ENCODE measurements around the gene PRR3. TPM values are rescaled to one million over a fixed set of nuclear protein-coding genes. Genes with fewer than 3 reads are reported as not detected.
A peak's percentile ranks its signal among the peaks of the same experiment; 100 is the strongest.

PRR3 gene
- polyA plus RNA-seq, 1 donor, result 22.3 TPM

DNA sequence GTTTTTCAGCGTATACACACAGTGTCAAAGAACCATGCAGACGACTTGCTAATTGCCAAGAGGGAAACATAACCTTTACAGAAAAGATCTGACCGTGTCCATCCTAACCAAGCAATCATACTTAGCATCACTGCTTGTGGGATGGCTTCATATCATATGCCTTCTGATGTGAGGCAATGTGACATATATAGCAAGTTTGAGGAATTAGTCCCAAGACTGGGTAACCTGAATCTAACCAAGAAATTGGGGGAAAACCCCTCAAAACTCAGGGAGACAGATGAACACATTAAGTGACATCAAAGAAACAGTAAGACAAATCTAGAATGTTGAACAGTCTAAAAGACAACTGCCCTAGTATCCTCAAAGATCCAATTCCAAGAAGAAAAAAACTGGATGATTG lies 19.2 kb upstream of the PRR3 start:
- DNase-seq, result no peak

DNA sequence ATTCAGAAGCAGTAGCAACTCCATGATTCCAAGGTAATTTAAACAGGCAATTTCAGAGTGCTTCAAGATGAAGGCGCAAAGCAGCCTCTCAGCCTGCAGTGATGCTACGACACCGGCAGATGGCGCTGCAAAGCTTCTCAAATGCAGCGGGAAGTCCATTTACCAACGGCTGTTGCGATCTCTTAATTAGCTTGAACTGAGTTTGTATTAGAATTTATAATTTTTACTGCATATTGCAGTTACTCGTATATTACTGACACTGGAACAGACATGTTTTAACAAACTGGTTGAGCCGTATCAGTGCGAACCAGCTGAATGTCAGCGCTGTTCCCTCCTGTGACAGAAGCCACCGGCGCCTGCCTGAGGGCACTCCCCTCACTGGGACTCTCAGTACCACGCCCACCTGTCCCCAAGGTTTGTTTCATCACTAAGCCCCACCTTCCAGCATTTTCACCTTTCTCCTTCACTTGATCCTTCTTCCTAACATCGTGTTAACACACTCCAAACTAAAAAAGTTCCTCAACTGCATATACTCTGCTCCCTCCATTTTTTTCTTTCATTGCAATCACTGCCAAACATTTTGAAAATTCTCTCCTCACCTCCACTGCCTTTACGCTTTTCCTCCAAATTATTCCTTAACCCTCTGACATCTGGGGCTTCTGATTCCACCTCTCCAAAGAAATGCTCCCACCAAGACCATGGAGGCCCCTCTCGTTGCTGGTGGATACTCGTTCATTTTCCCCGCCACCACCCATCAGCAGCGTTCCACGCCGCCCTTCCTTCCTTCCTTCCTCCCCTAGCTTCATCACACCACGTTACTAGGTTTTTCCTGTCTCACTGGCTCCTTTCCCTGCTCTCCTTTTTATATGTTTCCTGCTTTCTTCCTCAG lies 15.3 kb upstream of the PRR3 start:
- DNase-seq, result peak; percentile 74

DNA sequence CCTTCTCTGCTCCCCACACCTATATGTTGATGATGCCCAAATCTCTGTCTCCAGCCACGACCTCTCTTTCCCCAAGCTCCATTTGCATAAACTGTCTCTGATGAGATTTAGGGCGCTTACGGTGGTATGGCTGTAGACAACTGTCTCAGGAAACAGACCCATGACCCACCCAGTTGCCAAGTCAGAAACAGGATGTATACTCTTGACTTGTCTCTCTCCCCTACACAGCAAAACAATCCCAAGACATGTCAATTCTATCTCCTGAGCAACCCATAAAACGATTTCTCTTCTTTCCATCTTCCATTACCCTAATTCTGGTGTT lies 14.7 kb upstream of the PRR3 start:
- no peak for DNase-seq

DNA sequence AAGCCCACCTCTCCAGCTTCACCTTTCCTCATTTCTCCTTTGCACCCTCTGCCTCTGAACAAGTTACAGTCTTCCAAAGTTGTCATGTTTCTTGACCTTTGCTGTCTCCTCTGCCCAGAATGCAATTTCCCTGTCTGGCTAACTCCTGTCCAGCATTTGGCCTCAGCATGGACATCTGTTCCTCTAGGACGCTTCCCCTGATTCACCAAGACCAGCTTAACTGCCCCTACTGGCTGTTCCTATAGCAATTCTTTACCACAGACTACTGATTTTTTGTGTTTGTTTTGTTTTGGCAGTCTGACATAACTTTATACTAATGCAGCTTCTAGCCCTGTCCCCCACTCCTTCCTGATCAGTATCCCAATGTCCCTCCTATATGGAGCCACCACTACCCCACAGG lies 14.2 kb upstream of the PRR3 start:
- DNase-seq, result no peak

DNA sequence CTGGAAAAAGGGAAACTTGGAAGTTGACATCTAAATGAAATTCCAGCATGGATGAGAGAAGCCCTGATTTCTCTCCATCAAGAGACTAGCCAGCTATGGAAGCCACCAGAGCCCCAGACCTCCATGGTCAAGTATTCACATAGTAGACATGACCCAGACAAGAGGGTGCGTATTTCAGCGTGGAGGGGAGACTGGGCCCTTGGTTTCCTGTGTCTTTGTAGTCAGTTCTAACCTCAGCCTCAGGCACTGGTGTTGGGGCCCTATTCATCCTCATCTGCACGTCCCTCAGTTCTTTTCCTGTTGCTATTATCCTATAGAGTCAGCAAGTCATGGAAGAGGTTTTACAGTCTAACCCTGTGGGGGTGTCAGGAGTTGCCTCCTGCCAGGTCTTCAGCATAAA lies 13.3 kb upstream of the PRR3 start:
- DNase-seq, result no peak

DNA sequence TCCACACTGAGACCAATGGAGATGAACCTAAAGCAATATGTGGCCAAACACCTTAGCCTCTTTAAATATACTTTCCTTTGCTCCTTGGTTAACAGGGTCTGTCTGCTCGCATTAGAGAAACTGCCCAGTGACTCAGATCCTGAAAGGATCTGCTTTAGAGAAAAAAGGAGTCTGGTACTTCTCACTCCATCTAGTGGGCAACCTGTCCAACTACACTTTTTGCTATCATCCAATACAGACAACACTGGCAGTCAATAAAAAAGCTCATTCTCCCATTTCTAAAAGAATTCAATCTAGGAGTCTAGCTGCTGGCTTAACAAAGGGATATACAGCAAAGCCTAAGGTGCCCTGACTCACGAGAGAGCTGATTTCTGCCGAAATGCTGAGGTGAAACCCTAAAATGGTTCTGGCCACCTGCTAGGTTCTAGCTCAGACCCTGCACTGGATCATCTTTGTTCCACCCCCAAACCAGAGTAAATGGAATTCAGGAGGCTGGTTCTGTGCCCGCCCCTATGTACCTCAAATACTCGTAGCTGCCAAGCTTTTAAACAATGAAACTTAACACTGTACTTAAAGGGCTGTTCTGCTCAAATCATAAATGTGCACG lies 12.3 kb upstream of the PRR3 start:
- DNase-seq, result peak; percentile 38

DNA sequence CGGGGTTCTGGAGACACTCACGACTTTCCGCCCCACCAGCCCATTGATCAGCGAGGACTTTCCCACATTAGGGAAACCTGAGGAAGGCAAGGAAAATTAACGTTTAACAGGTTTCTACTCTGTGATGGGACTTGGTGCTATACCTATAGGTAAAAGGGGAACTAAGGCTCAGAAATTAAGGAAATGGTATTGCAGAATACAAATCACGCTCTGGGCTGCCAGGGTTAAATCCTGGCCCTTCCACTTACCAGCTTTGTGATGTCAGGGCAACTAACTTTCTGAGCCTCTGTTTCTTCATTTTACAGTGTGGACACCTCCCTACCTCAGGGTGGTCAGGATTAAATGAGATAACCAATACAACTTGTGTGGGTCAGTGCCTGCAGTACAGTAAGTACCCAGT lies 9.6 kb upstream of the PRR3 start:
- no peak for DNase-seq

DNA sequence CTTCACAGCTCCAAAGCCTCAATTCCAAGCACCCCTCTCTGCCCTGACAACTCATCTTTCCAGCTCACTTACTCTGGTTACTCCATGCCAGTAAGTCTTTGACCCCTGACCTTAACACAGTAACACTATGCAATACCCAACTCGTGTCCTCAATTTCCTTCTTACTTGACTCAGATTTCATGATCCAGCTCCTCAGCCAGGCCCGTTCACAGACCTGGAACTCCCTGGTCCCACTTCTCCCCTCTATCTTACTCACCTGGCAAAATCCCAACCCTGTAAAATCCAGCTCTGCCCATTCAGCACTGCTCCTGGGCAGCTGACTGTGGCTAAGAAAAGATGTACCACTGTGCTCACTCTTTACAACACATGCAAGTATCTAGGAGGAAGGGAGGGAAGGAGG lies 8.7 kb upstream of the PRR3 start:
- no peak for DNase-seq

DNA sequence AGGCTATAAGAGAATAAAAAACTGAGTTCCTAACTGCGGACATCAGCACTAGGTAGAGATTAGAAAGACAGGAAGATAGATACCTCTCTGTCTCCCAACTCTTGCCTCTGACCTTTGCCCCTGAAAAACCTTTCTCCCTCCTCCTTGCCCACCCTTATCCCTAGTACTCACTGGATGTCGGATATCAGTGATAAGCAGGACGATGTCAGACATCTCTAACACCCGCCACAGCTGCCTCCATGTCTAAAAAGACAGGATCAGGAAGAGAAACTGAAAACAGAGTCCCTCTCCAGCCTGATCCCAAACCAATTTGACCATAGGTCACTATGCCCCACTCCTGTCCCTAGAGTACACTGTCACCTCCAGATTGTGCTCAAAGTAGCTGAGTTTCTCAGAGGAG lies 2.7 kb upstream of the PRR3 start:
- no peak for DNase-seq

DNA sequence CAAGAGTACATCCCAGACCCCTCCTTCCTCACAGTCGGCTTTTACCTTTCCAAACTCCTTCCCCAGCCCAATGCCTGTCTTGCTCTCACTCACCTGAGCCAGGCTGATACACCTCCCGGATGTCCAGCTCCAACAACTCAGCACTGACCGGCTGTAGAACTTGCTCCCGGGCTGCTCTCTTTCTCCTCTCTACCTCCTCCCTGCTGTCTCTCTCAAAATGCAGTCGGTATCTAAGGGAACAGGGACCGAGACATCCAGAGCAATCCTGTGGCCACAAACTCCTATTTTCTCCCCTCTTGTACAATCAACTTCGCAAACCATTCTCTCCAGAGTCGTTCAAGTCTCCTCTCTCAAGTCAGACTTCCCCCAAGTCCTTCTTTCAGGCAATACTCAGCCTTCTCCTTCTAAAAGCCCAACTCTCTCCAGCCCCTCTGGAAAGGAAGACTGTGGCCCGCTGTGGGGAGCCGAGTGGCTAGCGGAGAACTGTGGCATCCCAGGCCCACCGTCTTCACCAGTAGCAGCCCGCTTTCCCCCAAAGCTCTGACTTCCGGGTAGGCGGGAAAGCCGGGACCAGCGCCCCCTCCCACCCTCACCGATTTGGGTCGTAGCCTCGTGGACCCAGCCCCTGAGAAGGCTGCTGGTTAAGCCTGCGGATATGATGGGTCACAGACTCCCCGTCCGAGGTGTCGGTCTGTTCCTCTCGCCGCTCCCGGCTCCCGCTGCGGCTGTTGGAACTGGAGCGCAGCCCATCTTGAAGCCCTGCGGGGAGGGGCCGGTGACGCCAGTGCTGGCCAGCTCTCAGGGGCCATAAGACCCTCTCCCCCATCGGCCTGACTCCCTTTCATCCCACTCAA lies 1.9 kb upstream of the PRR3 start:
- no peak for DNase-seq

DNA sequence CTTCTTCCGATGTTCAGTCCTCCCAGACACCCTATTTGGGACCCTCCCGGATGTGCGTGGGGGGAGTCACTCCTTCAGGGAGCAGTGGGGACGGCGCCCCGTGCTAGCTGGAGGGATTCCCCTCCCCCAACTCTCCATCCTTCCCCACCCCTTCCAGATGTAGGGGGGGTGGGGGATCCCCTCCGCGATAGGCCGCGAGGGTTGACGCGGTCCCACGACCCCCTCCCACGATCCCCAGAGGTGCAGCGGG lies 1.4 kb upstream of the PRR3 start:
- DNase-seq, result peak; percentile 90

DNA sequence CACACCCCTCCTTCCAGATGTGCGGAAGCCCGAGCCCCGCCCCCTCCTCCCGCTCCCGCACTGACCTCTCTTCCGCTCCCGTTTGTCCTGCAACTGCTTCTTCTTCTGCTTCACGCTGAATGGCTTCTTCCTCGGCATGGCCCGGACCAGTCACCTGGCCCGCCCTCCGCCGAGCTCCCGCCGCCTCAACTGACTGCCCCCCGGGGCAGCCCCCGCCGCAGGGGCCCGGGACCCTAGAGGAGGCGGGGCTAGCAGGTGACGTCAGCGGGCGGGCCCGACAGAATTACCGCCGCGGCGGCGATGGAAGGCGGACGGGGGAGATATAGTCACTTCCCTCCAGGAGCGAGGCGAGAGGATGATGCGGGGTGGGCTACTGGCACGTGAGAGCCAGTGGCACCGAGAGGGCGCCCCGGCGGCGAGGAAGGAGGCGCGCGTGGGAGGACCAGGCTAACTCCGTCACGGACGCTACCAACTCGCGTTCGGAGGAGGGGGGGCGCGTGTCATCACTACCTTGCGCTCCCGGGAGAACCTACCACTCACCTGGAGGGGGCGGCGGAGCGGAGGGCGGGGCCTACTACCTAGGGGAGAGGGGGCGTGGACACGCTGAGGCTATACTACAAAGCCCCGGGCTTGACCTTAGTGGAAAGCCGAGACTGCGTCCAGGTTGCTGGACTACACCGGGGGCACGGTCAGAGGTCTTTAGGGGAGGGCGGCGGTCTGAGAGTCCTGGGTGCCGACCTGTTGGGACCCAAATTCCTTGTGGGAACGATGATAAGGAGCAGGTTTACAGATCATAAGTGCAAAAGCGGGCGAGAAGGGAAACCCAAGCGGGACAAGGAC lies 809 bp upstream of the PRR3 start, which contains the start of gene GNL1:
Gene GNL1, minus strand, starts transcription at position 424 of the 840 bp plus-strand sequence. Its CDS starts 286 bp downstream, at position 138.
- peak; percentile 92 for DNase-seq

DNA sequence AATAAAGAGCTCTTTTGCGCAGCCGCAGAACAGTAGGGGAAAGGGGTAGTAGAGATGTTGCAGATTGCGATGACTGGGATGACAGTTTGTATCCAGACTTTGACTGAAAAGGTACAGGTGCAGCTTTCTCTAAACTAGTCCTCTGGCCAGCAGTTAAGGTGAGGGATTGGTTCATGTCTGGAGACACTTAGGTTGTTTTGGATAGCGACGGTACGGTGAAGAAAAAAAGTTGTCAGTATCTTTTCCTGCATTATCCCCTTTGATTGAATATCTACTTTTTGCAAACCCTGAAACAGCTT lies 537 bp downstream of the PRR3 start:
- DNase-seq, result no peak

DNA sequence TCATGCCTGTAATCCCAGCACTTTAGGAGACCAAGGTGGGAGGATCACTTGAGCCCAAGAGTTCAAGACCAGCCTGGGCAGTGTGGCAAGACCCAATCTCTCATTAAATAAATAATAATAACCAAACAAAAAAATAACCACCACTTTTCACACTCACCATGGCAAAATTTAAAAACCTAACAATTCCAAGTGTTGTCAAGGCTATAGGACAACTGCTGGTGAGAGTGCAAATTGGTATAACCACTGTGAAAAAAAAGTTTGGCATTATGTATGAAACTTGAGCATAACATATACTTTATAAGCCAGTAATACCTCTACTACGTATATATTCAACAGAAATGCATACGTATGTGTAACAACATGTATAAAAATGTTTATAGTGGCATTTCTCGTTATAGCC lies 3.8 kb downstream of the PRR3 start:
- no peak for DNase-seq

DNA sequence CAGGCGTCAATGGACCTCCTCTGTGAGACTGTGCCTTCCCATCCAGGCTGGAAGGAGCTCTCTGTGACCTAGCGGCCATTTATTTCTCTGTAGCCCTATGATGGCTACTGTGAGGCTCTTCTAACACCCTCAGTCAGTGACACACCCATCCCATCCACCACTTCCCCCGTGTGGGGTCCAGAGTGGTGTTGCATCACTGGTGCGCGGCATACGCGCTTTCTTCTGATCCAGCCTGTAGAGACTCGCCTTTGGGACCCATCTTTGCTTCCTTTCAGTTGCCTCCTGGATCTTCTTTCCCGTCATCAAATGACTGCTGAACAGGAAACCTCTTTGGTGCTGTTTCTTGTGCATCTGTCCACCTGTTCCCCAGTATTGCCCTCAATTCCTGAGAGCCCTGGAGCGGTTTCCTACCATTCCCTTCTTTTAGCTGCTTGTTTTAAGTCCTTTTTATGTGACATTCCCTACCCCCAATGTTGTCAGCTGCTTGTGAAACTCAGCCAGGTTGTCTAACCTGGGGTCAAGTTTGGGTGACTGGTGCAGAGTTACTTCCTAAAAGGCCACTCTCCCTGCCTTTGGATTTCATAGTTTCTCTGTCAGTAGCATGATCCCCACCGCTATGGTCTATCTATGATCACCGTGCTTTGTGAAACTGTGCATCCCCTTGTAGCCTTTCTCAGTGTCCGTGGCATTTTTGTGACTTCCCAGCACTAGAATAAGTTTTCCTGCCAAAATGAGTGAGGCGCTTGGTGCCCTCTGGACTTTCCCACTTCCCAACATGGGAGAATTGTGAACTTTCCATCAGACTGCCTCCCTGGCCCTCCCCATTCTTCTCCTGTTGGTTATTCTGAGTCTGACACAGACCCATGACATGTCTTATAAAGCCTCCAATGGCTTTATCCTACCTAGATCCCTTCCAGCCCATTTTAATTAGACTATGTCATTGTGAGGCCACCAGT lies 5.7 kb downstream of the PRR3 start:
- no peak for DNase-seq

DNA sequence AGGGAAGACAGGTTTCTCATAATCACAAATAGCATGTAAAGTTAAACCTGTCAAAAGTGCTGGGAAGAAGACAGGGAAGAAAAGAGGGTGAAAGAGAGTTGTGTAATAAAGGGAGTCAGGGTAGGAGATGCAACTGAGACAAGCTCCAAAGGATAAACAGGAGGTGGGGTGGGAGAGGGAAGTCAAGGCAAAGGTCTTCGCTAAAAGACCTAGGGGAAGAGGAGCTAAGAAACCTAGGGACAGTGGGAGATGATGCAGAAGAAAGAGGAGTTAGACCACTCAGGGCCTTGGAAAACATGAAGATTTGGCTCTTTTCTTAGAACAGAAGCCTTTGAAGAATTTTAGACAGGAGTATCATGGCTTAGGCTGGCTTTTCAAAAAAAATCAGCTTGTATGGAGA lies 7.0 kb downstream of the PRR3 start:
- no peak for DNase-seq

DNA sequence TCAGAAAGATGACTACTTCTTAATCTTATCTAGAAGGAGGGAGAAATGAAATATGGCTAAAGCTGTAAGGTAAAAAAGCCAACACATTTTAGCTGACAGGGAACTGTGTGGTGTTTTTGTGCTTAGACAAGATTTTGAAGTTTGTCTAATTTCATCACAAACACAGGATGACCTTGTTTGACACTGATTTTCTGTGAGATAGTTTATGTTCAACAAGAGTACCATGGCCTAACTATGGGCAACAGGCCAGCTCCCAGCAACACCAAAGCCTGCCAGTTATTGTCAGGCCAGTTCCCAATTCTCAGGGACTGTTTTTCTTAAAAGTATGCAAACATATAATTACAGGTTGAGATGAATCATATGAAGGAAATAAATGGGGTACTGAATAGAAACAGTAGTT lies 8.7 kb downstream of the PRR3 start:
- DNase-seq, result no peak

DNA sequence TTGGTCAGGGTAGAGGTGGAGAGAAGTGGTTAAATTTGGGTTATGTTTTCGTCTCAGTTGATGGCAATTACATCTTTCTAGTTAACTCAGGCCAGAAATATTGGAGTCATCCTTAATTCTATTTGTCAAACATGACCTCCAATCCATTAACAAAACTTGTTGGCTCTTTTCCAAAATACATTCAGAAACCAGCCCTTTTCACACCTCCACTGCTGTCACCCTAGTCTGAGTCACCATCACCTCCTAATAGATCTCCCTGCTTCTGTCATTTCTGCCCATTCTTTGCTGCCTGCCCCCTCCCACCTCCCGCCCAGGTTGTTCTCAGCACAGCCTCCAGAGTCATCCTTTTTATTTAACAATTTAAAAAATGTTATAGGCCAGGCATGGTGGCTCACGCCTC lies 11.2 kb downstream of the PRR3 start:
- DNase-seq, result no peak

DNA sequence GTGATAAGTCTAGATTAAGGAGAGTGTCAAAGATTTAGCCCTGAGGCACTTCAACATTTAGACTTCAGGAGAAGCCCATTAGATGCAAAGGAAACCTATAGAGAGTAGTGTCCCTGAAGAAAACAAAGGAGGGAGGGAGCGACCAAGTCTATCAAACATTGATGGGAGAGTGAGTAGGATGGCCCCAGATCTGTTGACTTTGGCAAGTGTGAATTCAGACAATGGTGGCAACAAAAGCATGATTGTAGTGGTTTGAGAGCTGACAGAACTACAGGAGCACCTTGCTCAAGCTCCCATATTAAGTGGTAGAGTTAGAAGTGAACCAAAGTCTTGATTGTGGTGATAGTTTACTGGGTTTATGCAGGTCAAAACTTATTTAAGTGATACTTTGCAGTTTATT lies 13.2 kb downstream of the PRR3 start:
- DNase-seq, result no peak

DNA sequence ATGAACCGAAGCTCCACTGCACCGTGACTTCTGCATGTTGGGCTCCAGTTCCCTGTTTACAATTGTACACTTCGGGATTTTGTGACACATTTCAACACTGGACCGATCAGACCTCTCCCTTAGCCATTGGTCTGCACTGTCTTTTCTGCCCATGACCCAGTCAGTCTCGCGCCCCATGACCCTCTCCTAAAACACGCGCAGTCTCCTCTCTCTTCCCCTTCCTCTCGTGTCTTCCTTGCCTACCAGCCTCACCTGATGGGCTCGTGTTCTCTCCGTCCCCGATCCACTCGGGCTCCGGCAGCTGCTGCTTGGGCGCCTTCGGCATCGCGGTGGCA lies 13.6 kb downstream of the PRR3 start:
- DNase-seq, result no peak

DNA sequence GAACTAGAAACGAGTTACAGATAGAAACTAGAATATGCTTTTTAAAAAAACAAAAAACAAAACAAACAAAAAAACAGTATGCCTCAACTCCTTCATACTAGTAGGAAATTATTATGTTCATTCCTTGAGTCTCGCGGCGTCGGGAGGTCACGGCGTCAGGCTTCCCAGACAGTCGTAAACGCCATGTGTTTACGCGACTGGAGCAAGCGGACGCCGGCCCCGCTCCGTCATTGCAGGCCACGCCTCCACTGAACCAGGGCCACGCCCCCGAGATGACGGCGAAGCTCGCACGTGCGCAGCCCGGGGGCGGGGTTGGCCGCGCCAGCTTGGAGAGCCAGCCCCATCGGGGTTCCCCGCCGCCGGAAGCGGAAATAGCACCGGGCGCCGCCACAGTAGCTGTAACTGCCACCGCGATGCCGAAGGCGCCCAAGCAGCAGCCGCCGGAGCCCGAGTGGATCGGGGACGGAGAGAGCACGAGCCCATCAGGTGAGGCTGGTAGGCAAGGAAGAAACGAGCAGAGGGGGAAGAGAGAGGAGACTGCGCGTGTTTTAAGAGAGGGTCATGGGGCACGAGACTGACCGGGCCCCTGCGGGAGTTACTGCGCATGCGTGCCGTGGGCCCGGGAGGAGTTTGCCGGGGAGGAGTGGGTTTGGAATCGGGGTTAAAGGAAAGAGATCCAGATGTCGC lies 14.1 kb downstream of the PRR3 start, which contains the start of gene ABCF1:
Gene ABCF1, plus strand, starts transcription at position 368 of the 687 bp plus-strand sequence. Its CDS starts 46 bp downstream, at position 414.
- DNase-seq, result peak; percentile 99

Measured in hindlimb muscle (tissue), 1 donor.